H1 (cell line): Measurements from ENCODE around the gene VCX2. TPM values are rescaled to one million over a fixed set of nuclear protein-coding genes. Genes with fewer than 3 reads are reported as not detected.

Experiments
- CTCF ChIA-PET: fragments of 300-600 bp; sonication (Branson Sonifier 250); formaldehyde crosslinking; loops from one replicate; lab custom pipeline; 2021; ENCODE audit not compliant: partially characterized antibody; lab: Charles Lee
- POLR2A ChIA-PET: fragments of 300-600 bp; sonication (Branson Sonifier 250); formaldehyde crosslinking; loops from one replicate; lab custom pipeline; 2021; ENCODE audit warnings: inconsistent platforms; ENCODE audit not compliant: partially characterized antibody; lab: Charles Lee
- DNase-seq, 2 experiments: peaks; one replicate each; pipeline versions ENCODE4 v3.0.0 to v3.0.0-alpha.2; 2010 to 2022; ENCODE audit warnings: low spot score in 2 of 2, low read depth in 1 of 2, mixed read lengths in 1 of 2
- FAIRE-seq: peaks from 2 replicates; lab custom pipeline; 2011; peaks lifted over from hg19 to GRCh38; lab: Jason Lieb, UNC
- H2AFZ ChIP-seq: 2 replicates; pipeline ENCODE4 v1.8.1; 2012; ENCODE audit warnings: low read length, inconsistent platforms
- H2AK5ac ChIP-seq: 2 replicates; pipeline ENCODE4 v1.6.1; 2013; ENCODE audit warnings: low read depth, low read length
- H2BK120ac ChIP-seq: replicated peaks from 2 replicates; pipeline ENCODE3; 2013; ENCODE audit warnings: low read depth, low read length, inconsistent platforms
- H2BK12ac ChIP-seq: 2 replicates; pipeline ENCODE4 v1.6.1; 2013; ENCODE audit warnings: low read depth, low read length
- H2BK15ac ChIP-seq: 2 replicates; pipeline ENCODE4 v1.6.1; 2013; ENCODE audit warnings: low read length
- H2BK20ac ChIP-seq: 2 replicates; pipeline ENCODE4 v1.6.1; 2013; ENCODE audit warnings: low read length
- H2BK5ac ChIP-seq: 2 replicates; pipeline ENCODE4 v1.6.1; 2013; ENCODE audit warnings: low read depth, low read length
- H3K14ac ChIP-seq: 2 replicates; pipeline ENCODE4 v1.6.1; 2013; ENCODE audit warnings: inconsistent platforms; ENCODE audit not compliant: insufficient read length
- H3K18ac ChIP-seq: 2 replicates; pipeline ENCODE4 v1.6.1; 2013; ENCODE audit warnings: low read length; ENCODE audit errors: extremely low read depth
- H3K23ac ChIP-seq: 2 replicates; pipeline ENCODE4 v1.6.1; 2013; ENCODE audit warnings: inconsistent platforms; ENCODE audit not compliant: insufficient read length
- H3K23me2 ChIP-seq: 2 replicates; pipeline ENCODE4 v1.6.1; 2013; ENCODE audit warnings: low read depth, low read length
- H3K27ac ChIP-seq: 2 replicates; pipeline ENCODE4 v1.6.1; 2011; ENCODE audit warnings: low read depth, low read length, inconsistent platforms
- H3K27me3 ChIP-seq, 4 experiments: replicated peaks in 1 of 4; 1 replicate in 1 of 4; 2 replicates in 3 of 4; pipeline versions ENCODE4 v1.6.1 to v1.8.1; 2011 to 2013; ENCODE audit warnings: low read length in 3 of 4, mild to moderate bottlenecking in 3 of 4, inconsistent platforms in 2 of 4, mixed read lengths in 2 of 4, moderate library complexity in 1 of 4; ENCODE audit not compliant: control insufficient read depth in 3 of 4, insufficient read depth in 3 of 4; ENCODE audit errors: extremely low read depth in 1 of 4
- H3K36me3 ChIP-seq, 4 experiments: 2 replicates each; pipeline versions ENCODE4 v1.6.1 to v1.8.1; 2011 to 2013; ENCODE audit warnings: mild to moderate bottlenecking in 4 of 4, low read length in 3 of 4, moderate library complexity in 2 of 4, control low read depth in 1 of 4, inconsistent platforms in 1 of 4; ENCODE audit not compliant: insufficient read depth in 4 of 4, control insufficient read depth in 2 of 4
- H3K4ac ChIP-seq: replicated peaks from 2 replicates; pipeline ENCODE3; 2013; ENCODE audit warnings: low read length, low read depth, mixed read lengths, inconsistent platforms; ENCODE audit not compliant: insufficient read length
- H3K4me1 ChIP-seq, 4 experiments: replicated peaks in 1 of 4; 1 replicate in 1 of 4; 2 replicates in 3 of 4; pipeline versions ENCODE4 v1.6.1 to v1.8.1; 2011 to 2013; ENCODE audit warnings: low read length in 3 of 4, inconsistent platforms in 2 of 4, mixed read lengths in 1 of 4; ENCODE audit not compliant: insufficient read depth in 4 of 4, control insufficient read depth in 3 of 4
- H3K4me2 ChIP-seq, 2 experiments: 2 replicates each; pipeline versions ENCODE4 v1.6.1 to v1.8.1; 2011 to 2013; ENCODE audit warnings: low read depth in 2 of 2, low read length in 2 of 2, control low read depth in 1 of 2, inconsistent platforms in 1 of 2, mild to moderate bottlenecking in 1 of 2; ENCODE audit not compliant: insufficient read depth in 1 of 2
- H3K4me3 ChIP-seq, 4 experiments: fragments of 200-600, 300-600 bp in 1 of 4; sonication (generic), shearing (Covaris generic), sonication (Bioruptor Twin) in 1 of 4; 2 replicates each; pipeline versions ENCODE4 v1.5.1 to v1.8.1; 2011 to 2016; ENCODE audit warnings: low read length in 4 of 4, low read depth in 3 of 4, control low read depth in 2 of 4, inconsistent platforms in 2 of 4, mild to moderate bottlenecking in 2 of 4, mixed read lengths in 1 of 4, moderate library complexity in 1 of 4; ENCODE audit not compliant: insufficient read depth in 2 of 4; ENCODE audit errors: extremely low read depth in 1 of 4
- H3K56ac ChIP-seq: replicated peaks from 2 replicates; pipeline ENCODE3; 2013; ENCODE audit warnings: low read depth, mild to moderate bottlenecking, mixed read lengths, low read length, inconsistent platforms; ENCODE audit not compliant: insufficient read length
- H3K79me1 ChIP-seq: 2 replicates; pipeline ENCODE4 v1.6.1; 2013; ENCODE audit warnings: low read depth, low read length, control low read depth
- H3K79me2 ChIP-seq, 2 experiments: 2 replicates each; pipeline versions ENCODE4 v1.6.1 to v1.8.1; 2012 to 2013; ENCODE audit warnings: low read length in 2 of 2, mild to moderate bottlenecking in 2 of 2, inconsistent platforms in 1 of 2; ENCODE audit not compliant: insufficient read depth in 2 of 2, control insufficient read depth in 1 of 2
- H3K9ac ChIP-seq, 4 experiments: replicated peaks in 1 of 4; 1 replicate in 1 of 4; 2 replicates in 3 of 4; pipeline versions ENCODE4 v1.6.1 to v1.8.1; 2011 to 2013; ENCODE audit warnings: low read depth in 3 of 4, low read length in 3 of 4, control low read depth in 2 of 4, mild to moderate bottlenecking in 2 of 4, moderate library complexity in 2 of 4, inconsistent platforms in 1 of 4; ENCODE audit errors: extremely low read depth in 1 of 4
- H3K9me3 ChIP-seq, 2 experiments: 2 replicates each; pipeline versions ENCODE4 v1.6.1 to v1.8.1; 2012 to 2013; ENCODE audit warnings: mild to moderate bottlenecking in 2 of 2, moderate library complexity in 2 of 2, control low read depth in 1 of 2, inconsistent platforms in 1 of 2, low read depth in 1 of 2, low read length in 1 of 2, mixed read lengths in 1 of 2; ENCODE audit not compliant: insufficient read depth in 2 of 2
- H4K20me1 ChIP-seq, 2 experiments: replicated peaks in 1 of 2; 2 replicates each; pipeline versions ENCODE3 to v1.8.1; 2011 to 2013; ENCODE audit warnings: inconsistent platforms in 2 of 2, low read length in 2 of 2, mild to moderate bottlenecking in 1 of 2; ENCODE audit not compliant: insufficient read depth in 2 of 2, control insufficient read depth in 1 of 2
- H4K5ac ChIP-seq: 2 replicates; pipeline ENCODE4 v1.6.1; 2013; ENCODE audit warnings: low read length, low read depth, mixed read lengths, inconsistent platforms; ENCODE audit not compliant: insufficient read length
- H4K8ac ChIP-seq: 2 replicates; pipeline ENCODE4 v1.8.0; 2013; ENCODE audit warnings: mild to moderate bottlenecking, moderate library complexity, low read length, inconsistent platforms; ENCODE audit not compliant: insufficient read depth; ENCODE audit errors: extremely low read depth
- H4K91ac ChIP-seq: replicated peaks from 2 replicates; pipeline ENCODE3; 2013; ENCODE audit warnings: low read length, mixed read lengths, inconsistent platforms; ENCODE audit not compliant: insufficient read length
- SIRT6 ChIP-seq: IDR thresholded peaks from one replicate; pipeline ENCODE4 v1.7.1; 2012; ENCODE audit warnings: low read length, inconsistent platforms
- YY1 ChIP-seq: IDR thresholded peaks from 2 replicates; pipeline ENCODE4 v1.6.1; 2011; ENCODE audit warnings: low read depth, mild to moderate bottlenecking, low read length
- WGBS, 2 experiments: shearing (Covaris generic) in 1 of 2; methylation state at CpG; one replicate each; pipeline versions ENCODE4 v1.1.6 to v1.1.7; 2013 to 2015; ENCODE audit warnings: low lambda C conversion rate in 2 of 2, mixed read lengths in 2 of 2, inconsistent platforms in 1 of 2, low coverage in 1 of 2, missing lambda C conversion rate in 1 of 2; ENCODE audit not compliant: insufficient replicate concordance in 2 of 2, insufficient coverage in 1 of 2, insufficient read length in 1 of 2; ENCODE audit errors: extremely low coverage in 1 of 2, missing lambda C conversion rate in 1 of 2; 5-methylcytosine and 5-hydroxymethylcytosine counted together
- polyA plus RNA-seq, 7 experiments: library from polyadenylated mRNA; depleted of rRNA in 3 of 7; stranded (reverse) in 5 of 7; unstranded in 2 of 7; fragments of >200 nt in 5 of 7; fragments of 200-250 nt in 2 of 7; gene quantifications; 1 replicate in 5 of 7; 2 replicates in 1 of 7; 4 replicates in 1 of 7; pipeline versions ENCODE4 v1.2.1 to v1.2.3, GENCODE V29; 2011 to 2013; ENCODE audit warnings: missing spikeins in 2 of 7, mixed read lengths in 2 of 7
- total RNA-seq: library from RNA; stranded (reverse); fragmentation: NEBNext Ultra II Directional; extraction: Animal tissue kit (Norgen Biotek cat#: 25700); gene quantifications from 2 replicates; pipeline ENCODE4 v1.2.1, GENCODE V29; 2021

The VCX2 gene
- total and polyA plus RNA-seq, 2 of the 8 experiments (the other 6 are each of a cell fraction or from before 2014, with no cell fraction given): not detected

GRCh38 chrX:8122538-8122937, 48.5 kb downstream of the VCX2 start:
- Histone ChIP-seq H4K20me1 (no peaks in the 10 kb centered on the region), H3K79me1 (no peaks in the 10 kb centered on the region), H3K4me1 (no peaks in the 10 kb centered on the region), H2BK120ac (no peak overlapping the region), H2BK20ac (no peak overlapping the region), H2AFZ (no peak overlapping the region), H3K23ac (no peak overlapping the region), H3K36me3 (no peaks in the 10 kb centered on the region), H3K4ac (no peak overlapping the region), H2BK5ac (no peak overlapping the region), H2BK15ac (no peak overlapping the region), H4K5ac (no peak overlapping the region), H3K79me2 (no peaks in the 10 kb centered on the region), H3K56ac (no peak overlapping the region), H3K4me3 (no peak overlapping the region), H2AK5ac (no peak overlapping the region), H3K27me3 (no peaks in the 10 kb centered on the region), H4K91ac (no peak overlapping the region), H2BK12ac (no peak overlapping the region), H3K14ac (no peak overlapping the region), H3K9me3 (no peaks in the 10 kb centered on the region), H4K8ac (no peak overlapping the region), H3K4me2 (no peak overlapping the region), H3K27ac (no peak overlapping the region), H3K18ac (no peak overlapping the region), H3K9ac (no peak overlapping the region), H3K23me2 (no peaks in the 10 kb centered on the region)
- ChIA-PET POLR2A (no interaction called here), CTCF (interaction anchor here (1.0 kb wide), 1 partner anchor 8 kb away, joined by 3 read pairs; no protein-coding TSS in a partner anchor)
- no peak for DNase-seq
- FAIRE-seq: no peak
- WGBS, 2 experiments: 98% methylated on average over 5 of the region's 6 CpGs; no CpG with 5 or more reads in 1 of the 2 experiments
- TF ChIP-seq YY1 (no peak), SIRT6 (no peak)
